Measurements from ENCODE around the gene MYT1.
"Not testable (repeated sequence)": the region's sequence is repeated elsewhere in the genome, so short reads cannot be mapped to it uniquely, and the experiment has no call there.

The MYT1 gene

DNA sequence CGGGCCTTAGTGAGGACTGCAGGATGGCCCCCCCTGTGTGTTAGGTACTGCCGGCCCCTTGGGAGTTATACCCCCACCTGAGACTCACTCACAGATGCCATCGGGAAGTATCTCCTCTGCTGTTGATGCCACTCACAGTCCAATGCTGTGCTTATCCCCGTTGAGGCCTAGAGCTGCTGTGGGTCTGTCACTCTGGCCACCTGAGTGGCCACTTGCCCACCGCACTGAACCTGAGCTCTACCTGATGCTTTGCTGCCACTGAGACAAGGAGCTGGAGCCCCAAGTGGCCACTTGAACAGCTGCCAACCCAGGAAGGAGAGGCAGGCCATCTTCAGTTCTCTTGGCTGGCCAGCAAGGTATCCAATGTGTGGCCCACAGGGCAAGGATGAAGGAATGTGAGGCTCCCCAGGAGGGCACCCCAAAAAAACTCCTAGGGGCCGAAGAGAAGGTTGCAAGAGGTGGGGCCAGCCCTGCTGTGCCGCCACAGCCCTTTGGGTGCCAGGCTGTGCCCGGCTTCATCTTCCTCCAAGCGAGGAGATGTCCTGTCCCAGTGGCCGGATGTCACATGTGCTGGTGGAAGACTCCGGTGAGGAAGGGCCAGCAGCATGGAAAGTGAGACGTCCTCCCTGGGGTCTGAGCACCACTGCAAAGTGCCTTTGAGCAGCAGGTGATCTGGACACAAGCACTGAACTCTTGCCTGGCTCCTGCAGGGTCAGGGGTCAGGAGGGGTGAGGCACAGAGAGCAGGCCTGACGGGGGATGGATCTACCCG, 61.8 kb downstream of the MYT1 start:
- FAIRE-seq (no peak), DNase-seq (ENCODE audit: extremely low spot score, insufficient read length, low read depth) (no peak)

GRCh38 chr20:64226686-64227580, 62.7 kb downstream of the MYT1 start:
- no peak for DNase-seq (ENCODE audit: extremely low spot score, insufficient read length, low read depth)
- FAIRE-seq = no peak

GRCh38 chr20:64228086-64228653, 63.9 kb downstream of the MYT1 start:
- FAIRE-seq = no peak
- DNase-seq (ENCODE audit: extremely low spot score, insufficient read length, low read depth) = no peak

- no peak for DNase-seq (ENCODE audit: extremely low spot score, insufficient read length, low read depth)
- no peak for FAIRE-seq
Measured at GRCh38 chr20:64228751-64229506, 64.7 kb downstream of the MYT1 start.

GRCh38 chr20:64229507-64230061, 65.3 kb downstream of the MYT1 start:
- DNase-seq (ENCODE audit: extremely low spot score, insufficient read length, low read depth) (no peak), FAIRE-seq (no peak)

- FAIRE-seq = no peak
Measured at GRCh38 chr20:64230461-64231145, 66.4 kb downstream of the MYT1 start.

GRCh38 chr20:64231621-64232550, 67.6 kb downstream of the MYT1 start:
- no peak for DNase-seq (ENCODE audit: extremely low spot score, insufficient read length, low read depth)
- no peak for FAIRE-seq

More at GRCh38 chr20:64230461-64231145, 66.4 kb downstream of the MYT1 start:
- no peak for DNase-seq (ENCODE audit: extremely low spot score, insufficient read length, low read depth)

DNA sequence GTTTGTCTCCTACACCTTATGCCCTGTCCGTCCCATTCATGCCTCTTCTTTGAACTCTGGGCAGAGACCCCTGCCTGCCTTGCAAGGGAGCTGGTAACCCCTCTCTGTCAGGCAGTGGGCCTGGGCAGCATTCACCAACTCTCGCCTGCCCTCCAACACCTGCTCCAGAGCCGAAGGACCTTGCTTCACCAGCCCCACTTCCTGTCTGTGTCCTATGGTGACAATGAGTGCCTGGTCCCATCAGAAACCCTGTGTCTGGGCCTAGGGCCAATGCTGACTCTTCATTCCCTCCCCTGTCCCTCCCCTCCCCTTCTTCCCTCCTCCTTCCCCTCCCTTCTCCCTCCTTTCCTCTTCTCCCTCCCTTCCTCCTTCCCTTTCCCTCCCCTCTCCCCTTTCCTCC, 68.5 kb downstream of the MYT1 start:
- DNase-seq (ENCODE audit: extremely low spot score, insufficient read length, low read depth) (no peak), FAIRE-seq (no peak)

GRCh38 chr20:64233725-64234124, 69.5 kb downstream of the MYT1 start:
- DNase-seq (ENCODE audit: extremely low spot score, insufficient read length, low read depth) (no peak), FAIRE-seq (no peak)

- DNase-seq (ENCODE audit: extremely low spot score, insufficient read length, low read depth) = no peak
- FAIRE-seq = no peak
Measured at GRCh38 chr20:64234291-64234791, 70.1 kb downstream of the MYT1 start.

GRCh38 chr20:64234921-64235565, 70.8 kb downstream of the MYT1 start:
- not testable (repeated sequence) for DNase-seq (ENCODE audit: extremely low spot score, insufficient read length, low read depth)

GRCh38 chr20:64236137-64237088, 72.2 kb downstream of the MYT1 start:
- FAIRE-seq (no peak), DNase-seq (ENCODE audit: extremely low spot score, insufficient read length, low read depth) (no peak)

More at GRCh38 chr20:64234921-64235565, 70.8 kb downstream of the MYT1 start:
- not testable (repeated sequence) for FAIRE-seq

DNA sequence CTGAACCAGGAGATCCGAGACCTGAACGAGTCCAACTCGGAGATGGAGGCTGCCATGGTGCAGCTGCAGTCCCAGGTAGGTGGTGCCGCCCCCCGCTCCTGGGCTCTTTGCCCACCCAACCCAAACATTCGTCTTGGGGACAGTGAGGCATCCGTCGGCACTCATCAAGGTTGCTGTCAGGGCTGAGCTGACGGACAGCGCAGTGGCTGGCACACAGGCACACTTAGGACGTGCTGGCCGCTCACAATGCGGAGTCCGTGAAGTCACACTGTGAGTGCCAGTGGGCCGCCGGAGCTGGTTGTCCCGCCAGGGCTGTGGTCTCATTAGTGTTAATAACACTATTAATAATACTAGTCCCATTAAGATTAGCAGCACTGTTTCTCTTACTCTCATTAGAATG, 73.1 kb downstream of the MYT1 start:
- no peak for DNase-seq (ENCODE audit: extremely low spot score, insufficient read length, low read depth)
- FAIRE-seq = no peak

GRCh38 chr20:64238115-64238825, 74.0 kb downstream of the MYT1 start:
- no peak for FAIRE-seq
- no peak for DNase-seq (ENCODE audit: extremely low spot score, insufficient read length, low read depth)

DNA sequence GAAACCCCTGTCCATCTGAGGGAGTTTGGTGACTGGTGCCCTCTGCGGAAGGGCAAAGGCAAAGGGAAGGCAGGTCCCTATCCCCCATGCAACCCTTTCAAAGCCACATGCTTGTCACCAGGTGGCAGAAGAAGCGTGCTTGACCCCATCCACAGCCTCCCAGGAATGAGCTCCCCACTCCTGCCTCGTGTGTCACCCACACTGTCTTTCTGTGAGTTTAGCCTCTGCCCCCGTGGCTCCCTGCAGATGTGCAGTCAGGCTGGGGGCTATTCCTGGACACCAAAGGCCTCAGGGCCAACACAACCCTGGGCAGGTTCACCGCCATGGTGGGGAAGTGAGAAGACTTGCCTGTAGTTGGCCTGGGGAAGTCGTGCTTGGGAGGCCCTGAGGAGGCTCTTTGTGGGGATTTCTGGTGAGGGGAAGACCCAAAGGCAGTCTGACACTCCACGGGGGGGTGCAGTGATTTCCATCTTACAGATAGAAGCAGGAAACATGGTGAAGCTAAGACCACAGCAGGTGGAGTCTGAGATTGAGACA, 74.7 kb downstream of the MYT1 start:
- peak; percentile 52 for DNase-seq (ENCODE audit: extremely low spot score, insufficient read length, low read depth)
- FAIRE-seq = peak; percentile 57
